HG03521 (cell line): ENCODE data around the gene TMEM272.

ENCODE experiments used
- ATAC-seq: cut with Tn5 transposase; IDR thresholded peaks from one replicate; pipeline ENCODE4 v1.9.1; 2021; ENCODE audit warnings: mild to moderate bottlenecking, moderate library complexity; ENCODE audit not compliant: unreplicated experiment

TMEM272 gene

DNA sequence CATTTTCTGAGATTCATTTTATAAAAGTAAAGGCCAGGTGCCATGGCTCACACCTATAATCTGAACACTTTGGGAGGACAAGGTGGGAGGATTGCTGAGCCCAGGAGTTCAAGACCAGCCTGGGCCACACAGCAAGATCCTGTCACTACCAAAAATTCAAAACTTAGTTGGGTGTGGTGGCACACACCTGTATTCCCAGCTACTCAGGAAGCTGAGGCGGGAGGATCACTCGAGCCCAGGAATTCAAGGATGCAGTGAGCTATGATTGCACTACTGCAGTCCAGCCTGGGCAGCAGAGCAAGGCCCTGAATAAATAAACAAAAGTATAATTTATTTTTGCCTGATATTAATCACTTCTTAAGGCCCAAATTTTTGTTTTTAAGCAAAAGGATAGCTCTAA lies 81.5 kb downstream of the TMEM272 start:
- no peak for ATAC-seq
